ENCODE measurements around the gene CACNA1B. TPM values are rescaled to one million over a fixed set of nuclear protein-coding genes. Genes with fewer than 3 reads are reported as not detected.

Gene CACNA1B
- total RNA-seq, 2 donors from 2014 or later = 3.6 to 7.9 TPM

DNA sequence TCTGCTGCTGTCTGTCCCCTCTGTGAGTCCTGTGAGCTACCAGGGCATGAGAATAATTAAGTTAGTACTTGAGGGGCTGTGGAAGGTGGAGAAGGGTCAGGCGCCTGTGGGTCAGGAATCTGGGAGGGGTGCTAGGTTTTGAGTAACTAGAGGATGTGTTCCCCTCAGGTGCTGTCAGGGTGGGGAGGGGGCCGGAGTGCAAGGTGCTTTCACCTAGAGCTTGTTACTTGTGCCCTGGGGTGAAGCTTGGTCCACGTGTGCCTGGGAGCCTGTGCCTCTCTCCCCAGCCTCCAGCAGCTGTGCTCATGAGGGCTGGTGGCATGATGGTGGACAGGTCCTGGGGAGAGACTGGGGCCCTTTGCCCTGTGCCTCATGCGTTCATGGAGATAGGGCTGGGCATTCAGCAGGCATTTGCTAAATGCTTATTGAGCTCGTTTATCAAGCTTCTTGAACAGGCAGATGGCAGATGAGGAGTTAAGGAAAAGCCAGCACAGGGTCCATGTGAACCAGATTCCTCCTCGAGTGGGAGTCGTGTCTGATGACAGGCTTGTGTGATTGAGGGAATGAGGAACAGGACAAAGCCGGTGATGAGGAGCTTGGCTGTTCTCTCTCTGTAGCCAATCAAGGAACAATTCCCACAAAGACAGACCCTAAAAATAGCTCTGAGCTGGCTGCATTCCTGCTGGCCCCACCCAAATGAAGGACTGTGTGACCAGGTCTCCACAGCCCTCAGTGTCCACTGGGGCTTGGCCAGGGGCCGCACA, 40.9 kb downstream of the CACNA1B start:
- Histone ChIP-seq H3K36me3 (ENCODE audit: control insufficient read depth, insufficient read depth, low read length) (no peaks in the 10 kb centered on the region), H3K9me3 (ENCODE audit: control insufficient read depth, low read length) (peaks cover 19% of the 10 kb centered on the region), H3K4me3 (ENCODE audit: low read length) (no peak overlapping the region), H3K27me3 (ENCODE audit: control insufficient read depth, insufficient read depth, low read length, poor library complexity, severe bottlenecking) (no peaks in the 10 kb centered on the region), H3K9ac (ENCODE audit: extremely low read depth, low read length, poor library complexity, severe bottlenecking) (no peak overlapping the region), H3K4me1 (ENCODE audit: control insufficient read depth, insufficient read depth, low read length) (no peaks in the 10 kb centered on the region), H3K27ac (ENCODE audit: low read depth, low read length) (no peak overlapping the region)
- H3K36me3 Mint-ChIP-seq (ENCODE audit: low read depth) = peaks cover 17% of the 10 kb centered on the region
- H3K27ac Mint-ChIP-seq = no peak overlapping the region
- DNase-seq = no peak
- no peaks in the 10 kb centered on the region for H3K4me1 Mint-ChIP-seq
- H3K4me3 Mint-ChIP-seq = no peak overlapping the region
- H3K27me3 Mint-ChIP-seq (ENCODE audit: insufficient read depth) = no peaks in the 10 kb centered on the region
- WGBS, 2 experiments (ENCODE audit: insufficient coverage in 1 of 2, insufficient read length in 1 of 2) = 83% methylated on average over 2 to 9 of the region's 9 CpGs
- H3K9me3 Mint-ChIP-seq = no peaks in the 10 kb centered on the region
- TF ChIP-seq, protein P1, sequence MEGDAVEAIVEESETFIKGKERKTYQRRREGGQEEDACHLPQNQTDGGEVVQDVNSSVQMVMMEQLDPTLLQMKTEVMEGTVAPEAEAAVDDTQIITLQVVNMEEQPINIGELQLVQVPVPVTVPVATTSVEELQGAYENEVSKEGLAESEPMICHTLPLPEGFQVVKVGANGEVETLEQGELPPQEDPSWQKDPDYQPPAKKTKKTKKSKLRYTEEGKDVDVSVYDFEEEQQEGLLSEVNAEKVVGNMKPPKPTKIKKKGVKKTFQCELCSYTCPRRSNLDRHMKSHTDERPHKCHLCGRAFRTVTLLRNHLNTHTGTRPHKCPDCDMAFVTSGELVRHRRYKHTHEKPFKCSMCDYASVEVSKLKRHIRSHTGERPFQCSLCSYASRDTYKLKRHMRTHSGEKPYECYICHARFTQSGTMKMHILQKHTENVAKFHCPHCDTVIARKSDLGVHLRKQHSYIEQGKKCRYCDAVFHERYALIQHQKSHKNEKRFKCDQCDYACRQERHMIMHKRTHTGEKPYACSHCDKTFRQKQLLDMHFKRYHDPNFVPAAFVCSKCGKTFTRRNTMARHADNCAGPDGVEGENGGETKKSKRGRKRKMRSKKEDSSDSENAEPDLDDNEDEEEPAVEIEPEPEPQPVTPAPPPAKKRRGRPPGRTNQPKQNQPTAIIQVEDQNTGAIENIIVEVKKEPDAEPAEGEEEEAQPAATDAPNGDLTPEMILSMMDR (conservative IDR thresholded peaks at IDR 0.05) = no peak

- peaks cover 17% of the 10 kb centered on the region for H3K36me3 Mint-ChIP-seq (ENCODE audit: low read depth)
- no peaks in the 10 kb centered on the region for H3K27me3 ChIP-seq (ENCODE audit: control insufficient read depth, insufficient read depth, low read length, poor library complexity, severe bottlenecking)
- peaks cover 21% of the 10 kb centered on the region for H3K9me3 ChIP-seq (ENCODE audit: control insufficient read depth, low read length)
- H3K4me1 ChIP-seq (ENCODE audit: control insufficient read depth, insufficient read depth, low read length) = no peaks in the 10 kb centered on the region
- H3K27ac ChIP-seq (ENCODE audit: low read depth, low read length) = no peak overlapping the region
- H3K36me3 ChIP-seq (ENCODE audit: control insufficient read depth, insufficient read depth, low read length) = no peaks in the 10 kb centered on the region
- no peaks in the 10 kb centered on the region for H3K27me3 Mint-ChIP-seq (ENCODE audit: insufficient read depth)
- no peak for DNase-seq
- H3K9ac ChIP-seq (ENCODE audit: extremely low read depth, low read length, poor library complexity, severe bottlenecking) = no peak overlapping the region
- H3K9me3 Mint-ChIP-seq = no peaks in the 10 kb centered on the region
- H3K27ac Mint-ChIP-seq = no peak overlapping the region
- 90 to 92% methylated on average over 8 to 9 of the region's 9 CpGs for WGBS, 2 experiments (ENCODE audit: insufficient coverage in 1 of 2, insufficient read length in 1 of 2)
- TF ChIP-seq, protein P1 (conservative IDR thresholded peaks at IDR 0.05) = no peak
- no peak overlapping the region for H3K4me3 Mint-ChIP-seq
- no peak overlapping the region for H3K4me3 ChIP-seq (ENCODE audit: low read length)
- H3K4me1 Mint-ChIP-seq = no peaks in the 10 kb centered on the region
Measured at GRCh38 chr9:137919095-137919465, 41.5 kb downstream of the CACNA1B start.

- Histone ChIP-seq H3K36me3 (ENCODE audit: control insufficient read depth, insufficient read depth, low read length) (no peaks in the 10 kb centered on the region), H3K27ac (ENCODE audit: low read depth, low read length) (peak overlapping the region; percentile 49), H3K9me3 (ENCODE audit: control insufficient read depth, low read length) (peaks cover 19% of the 10 kb centered on the region), H3K4me3 (ENCODE audit: low read length) (no peak overlapping the region), H3K27me3 (ENCODE audit: control insufficient read depth, insufficient read depth, low read length, poor library complexity, severe bottlenecking) (no peaks in the 10 kb centered on the region), H3K4me1 (ENCODE audit: control insufficient read depth, insufficient read depth, low read length) (no peaks in the 10 kb centered on the region), H3K9ac (ENCODE audit: extremely low read depth, low read length, poor library complexity, severe bottlenecking) (no peak overlapping the region)
- 83 to 85% methylated on average over 7 to 15 of the region's 15 CpGs for WGBS, 2 experiments (ENCODE audit: insufficient coverage in 1 of 2, insufficient read length in 1 of 2)
- Mint-ChIP-seq H3K4me3 (no peak overlapping the region), H3K36me3 (ENCODE audit: low read depth) (peaks cover 17% of the 10 kb centered on the region), H3K27ac (no peak overlapping the region), H3K9me3 (no peaks in the 10 kb centered on the region), H3K27me3 (ENCODE audit: insufficient read depth) (no peaks in the 10 kb centered on the region), H3K4me1 (no peaks in the 10 kb centered on the region)
- TF ChIP-seq, protein P1 (conservative IDR thresholded peaks at IDR 0.05) = no peak
- DNase-seq = no peak
Measured at GRCh38 chr9:137919649-137920141, 42.1 kb downstream of the CACNA1B start.

Data from endodermal cell (in vitro differentiated cells).